T-cell (primary cell): ENCODE data around the gene GPN1. TPM values are rescaled to one million over a fixed set of nuclear protein-coding genes. Genes with fewer than 3 reads are reported as not detected.

Source experiments
- ATAC-seq, 4 experiments: fragments of 200-7000 bp in 3 of 4; fragments of 150-1000 bp in 1 of 4; cut with Tn5 transposase; replicated peaks in 1 of 4; 1 replicate in 3 of 4; 2 replicates in 1 of 4; pipeline ENCODE4 v1.10.0; 2021; ENCODE audit warnings: moderate library complexity in 3 of 4, mild to moderate bottlenecking in 2 of 4, moderate number of reproducible peaks in 1 of 4
- CTCF ChIA-PET, 2 donors: fragments of 300-600 bp; sonication (Branson Sonifier 250); formaldehyde crosslinking; loops; one replicate each; lab custom pipeline; 2022; ENCODE audit warnings: antibody characterized with exemption in 2 of 2; lab: Charles Lee
- POLR2A ChIA-PET, 2 donors: fragments of 300-600 bp; sonication (Branson Sonifier 250); formaldehyde crosslinking; loops; one replicate each; lab custom pipeline; 2022; ENCODE audit warnings: antibody characterized with exemption in 2 of 2; lab: Charles Lee
- DNase-seq, 35 experiments: peaks; one replicate each; pipeline versions ENCODE4 v3.0.0 to v3.0.0-alpha.2; 2013 to 2023
- H3K27ac ChIP-seq: one replicate; pipeline ENCODE4 v1.5.1; 2013; ENCODE audit warnings: low read length
- H3K27me3 ChIP-seq, 2 experiments: replicated peaks in 1 of 2; 1 replicate in 1 of 2; 2 replicates in 1 of 2; pipeline versions ENCODE4 v1.6.1 to v1.7.0; 2013; ENCODE audit warnings: low read length in 1 of 2, mixed read lengths in 1 of 2; ENCODE audit not compliant: control insufficient read depth in 2 of 2, insufficient read depth in 2 of 2; ENCODE audit errors: extremely low read depth in 1 of 2
- H3K36me3 ChIP-seq, 2 donors: 1 replicate in 1 of 2; 2 replicates in 1 of 2; pipeline versions ENCODE4 v1.6.1 to v1.7.0; 2013; ENCODE audit warnings: low read length in 1 of 2; ENCODE audit not compliant: control insufficient read depth in 2 of 2, insufficient read depth in 1 of 2; ENCODE audit errors: extremely low read depth in 1 of 2
- H3K4me1 ChIP-seq, 2 experiments: 1 replicate in 1 of 2; 2 replicates in 1 of 2; pipeline versions ENCODE4 v1.6.1 to v1.7.0; 2013; ENCODE audit warnings: low read length in 2 of 2, mixed read lengths in 1 of 2; ENCODE audit not compliant: insufficient read depth in 2 of 2, control insufficient read depth in 1 of 2; ENCODE audit errors: extremely low read depth in 1 of 2
- H3K4me3 ChIP-seq, 2 donors: 1 replicate in 1 of 2; 2 replicates in 1 of 2; pipeline versions ENCODE4 v1.5.1 to v1.7.0; 2013; ENCODE audit warnings: mild to moderate bottlenecking in 2 of 2, low read length in 1 of 2, moderate library complexity in 1 of 2; ENCODE audit not compliant: control insufficient read depth in 1 of 2; ENCODE audit errors: extremely low read depth in 1 of 2
- H3K9me3 ChIP-seq: 2 replicates; pipeline ENCODE4 v1.7.0; 2013
- H3K27ac Mint-ChIP-seq, 2 donors: one replicate each; pipeline ENCODE4 v1.8.0; 2020 to 2021; ENCODE audit warnings: mild to moderate bottlenecking in 2 of 2, mixed read lengths in 2 of 2
- H3K27me3 Mint-ChIP-seq, 2 donors: one replicate each; pipeline ENCODE4 v1.8.0; 2021 to 2022; ENCODE audit warnings: mixed read lengths in 2 of 2
- H3K36me3 Mint-ChIP-seq: one replicate; pipeline ENCODE4 v1.8.0; 2021; ENCODE audit warnings: mixed read lengths
- H3K4me1 Mint-ChIP-seq, 3 donors: one replicate each; pipeline ENCODE4 v1.8.0; 2020 to 2022; ENCODE audit warnings: mixed read lengths in 3 of 3, mild to moderate bottlenecking in 1 of 3
- H3K4me3 Mint-ChIP-seq, 3 donors: one replicate each; pipeline ENCODE4 v1.8.0; 2020 to 2022; ENCODE audit warnings: mild to moderate bottlenecking in 3 of 3, mixed read lengths in 3 of 3, moderate library complexity in 3 of 3
- H3K9me3 Mint-ChIP-seq, 3 donors: one replicate each; pipeline ENCODE4 v1.8.0; 2020 to 2022; ENCODE audit warnings: mixed read lengths in 3 of 3
- WGBS: methylation state at CpG from one replicate; pipeline ENCODE4 v1.1.5; 2013; ENCODE audit warnings: missing lambda C conversion rate; ENCODE audit not compliant: insufficient coverage; 5-methylcytosine and 5-hydroxymethylcytosine counted together
- total RNA-seq, 35 experiments: library from RNA in 6 of 35; stranded (reverse) in 6 of 35; fragments of 120-200 nt in 1 of 35; gene quantifications; one replicate each; pipeline versions ENCODE4 v1.2.1 to v1.2.4 and lab custom pipeline; 2013 to 2026

The GPN1 gene
- total RNA-seq, 5 donors from 2014 or later (not counting 1 experiment from before 2014, with no cell fraction given): 27.0 to 32.1 (median 28.9) TPM

GRCh38 chr2:27697660-27698059 lies 68.8 kb downstream of the GPN1 start:
- ATAC-seq: no peak
- Mint-ChIP-seq H3K27ac (no peak overlapping the region), H3K9me3 (no peaks in the 10 kb centered on the region), H3K4me3 (no peak overlapping the region), H3K4me1 (no peaks in the 10 kb centered on the region), H3K27me3 (no peaks in the 10 kb centered on the region), H3K36me3 (peaks cover 24% of the 10 kb centered on the region)
- no peak for DNase-seq
- Histone ChIP-seq H3K27me3 (no peaks in the 10 kb centered on the region), H3K4me3 (no peak overlapping the region), H3K4me1 (no peaks in the 10 kb centered on the region), H3K27ac (no peak overlapping the region), H3K36me3 (peaks cover 2 to 23% of the 10 kb centered on the region in 2 donors), H3K9me3 (no peaks in the 10 kb centered on the region)
- WGBS: 60% methylated on average over 1 of the region's 1 CpG
- ChIA-PET CTCF (no interaction called here), POLR2A (no interaction called here)

Other genes starting within 250 kb of the GPN1 start
- gene ZNF513, start 248.3 kb upstream of the GPN1 start, total RNA-seq: 10 to 100 TPM; 20.6 to 27.0 (median 21.9) TPM
- gene PPM1G, start 219.5 kb upstream of the GPN1 start, total RNA-seq: 10 to 100 TPM; 40.9 to 65.9 (median 62.4) TPM
- gene NRBP1, start 200.4 kb upstream of the GPN1 start, total RNA-seq: 100 to 1,000 TPM in 4 of 5 donors, 10 to 100 TPM in 1; 99.1 to 187 (median 109) TPM
- gene KRTCAP3, start 186.7 kb upstream of the GPN1 start, total RNA-seq: 10 to 100 TPM; 12.3 to 21.1 (median 19.7) TPM
- gene IFT172, start 139.3 kb upstream of the GPN1 start, total RNA-seq: 10 to 100 TPM; 14.6 to 25.3 (median 17.3) TPM
- gene FNDC4, start 133.8 kb upstream of the GPN1 start, total RNA-seq: under 1 TPM; 0.13 to 0.98 (median 0.50) TPM
- gene GCKR, start 132.2 kb upstream of the GPN1 start, total RNA-seq: under 1 TPM in 2 of 5 donors, not detected in 3; 0.23 to 0.28 TPM
- gene ZNF512, start 46.0 kb upstream of the GPN1 start, total RNA-seq: 10 to 100 TPM; 38.9 to 52.1 (median 49.7) TPM
- gene CCDC121, start within 50 bp of the GPN1 start, total RNA-seq: 1 to 10 TPM in 3 of 5 donors, under 1 TPM in 2; 0.49 to 1.4 (median 1.2) TPM
- 10 to 100 TPM; 39.2 to 53.2 (median 39.3) TPM for gene SUPT7L, start 34.6 kb downstream of the GPN1 start, total RNA-seq
- gene SLC4A1AP, start 34.8 kb downstream of the GPN1 start, total RNA-seq: 10 to 100 TPM; 21.1 to 24.2 (median 21.8) TPM
- 10 to 100 TPM; 25.9 to 39.4 (median 29.7) TPM for gene MRPL33, start 142.7 kb downstream of the GPN1 start, total RNA-seq